ENCODE results near the gene OTUD3. TPM values are rescaled to one million over a fixed set of nuclear protein-coding genes. Genes with fewer than 3 reads are reported as not detected.

OTUD3 gene
- total and polyA plus RNA-seq, 2 of the 4 experiments (the other 2 are of a cell fraction): 2.9 to 3.1 TPM

- ATAC-seq (ENCODE audit: low read depth) (no peak), DNase-seq (no peak)
- H2AK9ac ChIP-seq (replicated peaks; ENCODE audit: low read depth, low read length, poor library complexity): no peak overlapping the region
- H3K18ac ChIP-seq (ENCODE audit: low read depth, low read length): no peak overlapping the region
- no peak overlapping the region for H3K27ac ChIP-seq (ENCODE audit: insufficient read depth, low read length)
- no peak overlapping the region for H3K4ac ChIP-seq (ENCODE audit: low read depth, low read length)
- no peaks in the 10 kb centered on the region for H4K20me1 ChIP-seq (ENCODE audit: insufficient read depth, low read length)
- no peaks in the 10 kb centered on the region for H3K79me1 ChIP-seq (ENCODE audit: low read depth in 1 of 2, low read length in 2 of 2)
- no peaks in the 10 kb centered on the region for H3K9me3 ChIP-seq (ENCODE audit: control insufficient read depth, insufficient read depth, low read length)
- H2BK120ac ChIP-seq (ENCODE audit: low read depth, low read length): no peak overlapping the region
- H3K9ac ChIP-seq (ENCODE audit: low read depth, low read length): no peak overlapping the region
- POLR2A ChIA-PET (ENCODE audit: unreplicated experiment): no interaction called here
- H4K91ac ChIP-seq (ENCODE audit: insufficient read depth, low read depth, low read length): no peak overlapping the region
- no peak overlapping the region for H3K14ac ChIP-seq (replicated peaks; ENCODE audit: low read depth, low read length)
- H4K5ac ChIP-seq (ENCODE audit: low read depth, low read length): no peak overlapping the region
- H3K36me3 ChIP-seq (ENCODE audit: control insufficient read depth, insufficient read depth, low read length): no peaks in the 10 kb centered on the region
- H4K8ac ChIP-seq (ENCODE audit: low read depth in 2 of 2, low read length in 2 of 2): no peak overlapping the region
- no peaks in the 10 kb centered on the region for H3K9me1 ChIP-seq (ENCODE audit: insufficient read depth, low read length)
- no peak overlapping the region for H2BK15ac ChIP-seq (ENCODE audit: low read depth, low read length)
- no peak overlapping the region for H3K56ac ChIP-seq (ENCODE audit: extremely low read depth, insufficient read depth, low read length)
- CTCF ChIA-PET: no interaction called here
- no CpG with 5 or more reads among the region's 7 CpGs for WGBS, 2 experiments (ENCODE audit: extremely low coverage in 2 of 2, insufficient read length in 1 of 2)
- no peaks in the 10 kb centered on the region for H3K4me1 ChIP-seq (ENCODE audit: control insufficient read depth, insufficient read depth, low read length)
- H3K27me3 ChIP-seq (ENCODE audit: control insufficient read depth, insufficient read depth, low read length): peaks cover 11% of the 10 kb centered on the region
- H3K4me3 ChIP-seq (ENCODE audit: insufficient read depth, low read depth, low read length): no peak overlapping the region
- no peak overlapping the region for H2BK5ac ChIP-seq (ENCODE audit: low read depth, low read length, poor library complexity, severe bottlenecking)
- in situ Hi-C loops (cut with MboI; ENCODE audit: low sequenced_read_pairs): no loop called here
- TF ChIP-seq MAFK (IDR thresholded peaks at IDR 0.05; ENCODE audit: low read depth, low read length) (no peak), RFX5 (IDR thresholded peaks at IDR 0.05; ENCODE audit: low read depth, low read length) (no peak), BHLHE40 (IDR thresholded peaks at IDR 0.05; ENCODE audit: low read depth, low read length) (no peak), CTCF (conservative IDR thresholded peaks at IDR 0.05; ENCODE audit: low read depth, low read length) (no peak), MXI1 (IDR thresholded peaks at IDR 0.05; ENCODE audit: borderline replicate concordance, low read depth, low read length) (no peak)
- intact Hi-C loops (cut with micrococcal nuclease): no loop called here
- H2AK5ac ChIP-seq (ENCODE audit: low read depth, low read length): no peak overlapping the region
- no peak overlapping the region for H2BK20ac ChIP-seq (ENCODE audit: low read depth, low read length)
- no TSS peak for BruUV-seq (replicated peaks)
- no peak overlapping the region for H2AFZ ChIP-seq (replicated peaks; ENCODE audit: low read length, poor library complexity)
- no peak overlapping the region for H3K4me2 ChIP-seq (ENCODE audit: low read depth, low read length)
- H3K23ac ChIP-seq (ENCODE audit: low read depth, low read length): no peak overlapping the region
- dilution Hi-C loops (cut with HindIII; ENCODE audit: low sequenced_read_pairs, unreplicated experiment): no loop called here
These were observed 32.0 kb upstream of the OTUD3 start for GRCh38 chr1:19850214-19850613.

Data from IMR-90 (cell line).